Lower lobe of right lung (tissue), 2 donors: ENCODE results near the gene GIMAP8. TPM values are rescaled to one million over a fixed set of nuclear protein-coding genes. Genes with fewer than 3 reads are reported as not detected.
A peak's percentile ranks its signal among the peaks of the same experiment; 100 is the strongest.
"Not testable (repeated sequence)": the region's sequence is repeated elsewhere in the genome, so short reads cannot be mapped to it uniquely, and the experiment has no call there.

Source experiments
- ATAC-seq, 2 donors: fragments of 200-7000 bp; cut with Tn5 transposase; one replicate each; pipeline ENCODE4 v1.9.1; 2020 to 2022; ENCODE audit warnings: mild to moderate bottlenecking in 2 of 2, moderate library complexity in 2 of 2
- DNase-seq: peaks from one replicate; pipeline ENCODE4 v3.0.0-alpha.2; 2020
- H3K27ac ChIP-seq: fragments of 200-600 bp; one replicate; pipeline ENCODE4 v1.8.0; 2022
- H3K27me3 ChIP-seq: fragments of 200-600 bp; one replicate; pipeline ENCODE4 v1.8.0; 2022; ENCODE audit warnings: low read depth
- H3K36me3 ChIP-seq: fragments of 200-600 bp; one replicate; pipeline ENCODE4 v1.8.0; 2022; ENCODE audit warnings: mild to moderate bottlenecking
- H3K4me1 ChIP-seq: fragments of 200-600 bp; one replicate; pipeline ENCODE4 v1.8.0; 2022
- H3K4me3 ChIP-seq: fragments of 200-600 bp; one replicate; pipeline ENCODE4 v1.8.0; 2022; ENCODE audit warnings: mild to moderate bottlenecking
- H3K9me3 ChIP-seq: fragments of 200-600 bp; one replicate; pipeline ENCODE4 v1.8.0; 2022
- CTCF ChIP-seq: fragments of 200-600 bp; IDR thresholded peaks from one replicate; pipeline ENCODE4 v1.8.0; 2022; ENCODE audit warnings: antibody characterized with exemption, mild to moderate bottlenecking
- intact Hi-C: fragments of 100-400 bp; cut with DNase I; formaldehyde crosslinking; loops from one replicate; pipeline ENCODE4 v1.11.0; 2022
- total RNA-seq: library from RNA; stranded (reverse); fragmentation: NEBNext Ultra II Directional; extraction: Animal tissue kit (Norgen Biotek cat#: 25700); gene quantifications from one replicate; pipeline ENCODE4 v1.2.1, GENCODE V29; 2021
- donor health status: DM: no; HTN: yes; CAD: no; lungs with severe emphysema.

Gene GIMAP8
- total RNA-seq, 1 donor from 2014 or later: 44.4 TPM

- DNase-seq (peak; percentile 78), ATAC-seq (peak; percentile 72 to 78)
- peak overlapping the region; percentile 88 for H3K27ac ChIP-seq
- H3K4me3 ChIP-seq: peak overlapping the region; percentile 68
- TF ChIP-seq CTCF: no peak
- no peaks in the 10 kb centered on the region for H3K36me3 ChIP-seq
- no peaks in the 10 kb centered on the region for H3K27me3 ChIP-seq
- intact Hi-C loops: no loop called here
- peaks cover 24% of the 10 kb centered on the region for H3K4me1 ChIP-seq
- H3K9me3 ChIP-seq: no peaks in the 10 kb centered on the region
These were observed 815 bp downstream of the GIMAP8 start for GRCh38 chr7:150451097-150451793.

GRCh38 chr7:150451833-150452461 is 1.5 kb downstream of the GIMAP8 start:
- H3K9me3 ChIP-seq: no peaks in the 10 kb centered on the region
- H3K27ac ChIP-seq: peak overlapping the region; percentile 88
- H3K4me1 ChIP-seq: peaks cover 24% of the 10 kb centered on the region
- intact Hi-C loops: no loop called here
- ATAC-seq: peak in 1 of 2 donors; percentile 22
- no peaks in the 10 kb centered on the region for H3K27me3 ChIP-seq
- no peak for DNase-seq
- TF ChIP-seq CTCF: no peak
- H3K36me3 ChIP-seq: no peaks in the 10 kb centered on the region
- peak overlapping the region; percentile 68 for H3K4me3 ChIP-seq

- no peak for ATAC-seq
- H3K27ac ChIP-seq: peak overlapping the region; percentile 68
- no peaks in the 10 kb centered on the region for H3K27me3 ChIP-seq
- no peaks in the 10 kb centered on the region for H3K36me3 ChIP-seq
- no peak for DNase-seq
- H3K9me3 ChIP-seq: no peaks in the 10 kb centered on the region
- H3K4me3 ChIP-seq: peak overlapping the region; percentile 68
- intact Hi-C loops: no loop called here
- peaks cover 24% of the 10 kb centered on the region for H3K4me1 ChIP-seq
- no peak for TF ChIP-seq CTCF
These were observed 2.8 kb downstream of the GIMAP8 start for GRCh38 chr7:150453181-150453580.

GRCh38 chr7:150453892-150454291 is 3.5 kb downstream of the GIMAP8 start:
- H3K4me3 ChIP-seq: peak overlapping the region; percentile 68
- no peak for ATAC-seq
- no peaks in the 10 kb centered on the region for H3K36me3 ChIP-seq
- TF ChIP-seq CTCF: no peak
- H3K27ac ChIP-seq: peak overlapping the region; percentile 68
- DNase-seq: no peak
- H3K4me1 ChIP-seq: peaks cover 17% of the 10 kb centered on the region
- intact Hi-C loops: no loop called here
- H3K9me3 ChIP-seq: no peaks in the 10 kb centered on the region
- H3K27me3 ChIP-seq: no peaks in the 10 kb centered on the region

GRCh38 chr7:150457064-150457463 is 6.6 kb downstream of the GIMAP8 start:
- H3K27me3 ChIP-seq, H3K4me1 ChIP-seq, intact Hi-C loops, H3K36me3 ChIP-seq, H3K4me3 ChIP-seq, ATAC-seq, H3K27ac ChIP-seq, DNase-seq: not testable (repeated sequence)
- peaks cover 14% of the 10 kb centered on the region for H3K9me3 ChIP-seq

- no peaks in the 10 kb centered on the region for H3K27me3 ChIP-seq
- H3K4me3 ChIP-seq: no peak overlapping the region
- ATAC-seq: no peak
- no peaks in the 10 kb centered on the region for H3K36me3 ChIP-seq
- no peak overlapping the region for H3K27ac ChIP-seq
- peaks cover 25% of the 10 kb centered on the region for H3K9me3 ChIP-seq
- H3K4me1 ChIP-seq: peaks cover 4% of the 10 kb centered on the region
- no peak for DNase-seq
- intact Hi-C loops: no loop called here
- no peak for TF ChIP-seq CTCF
These were observed 7.8 kb downstream of the GIMAP8 start for GRCh38 chr7:150458235-150458634.
